GM18505 (cell line): ENCODE data around the gene THSD7B.
"Not testable (repeated sequence)": the region's sequence is repeated elsewhere in the genome, so short reads cannot be mapped to it uniquely, and the experiment has no call there.

ENCODE experiments used
- ATAC-seq: cut with Tn5 transposase; IDR thresholded peaks from one replicate; pipeline ENCODE4 v1.9.1; 2021; ENCODE audit not compliant: unreplicated experiment
- POLR2A ChIP-seq: IDR thresholded peaks from 4 replicates; pipeline ENCODE4 v1.6.1; 2011; ENCODE audit warnings: borderline replicate concordance; ENCODE audit not compliant: insufficient read depth, insufficient read length; ENCODE audit errors: extremely low read depth

THSD7B gene

DNA sequence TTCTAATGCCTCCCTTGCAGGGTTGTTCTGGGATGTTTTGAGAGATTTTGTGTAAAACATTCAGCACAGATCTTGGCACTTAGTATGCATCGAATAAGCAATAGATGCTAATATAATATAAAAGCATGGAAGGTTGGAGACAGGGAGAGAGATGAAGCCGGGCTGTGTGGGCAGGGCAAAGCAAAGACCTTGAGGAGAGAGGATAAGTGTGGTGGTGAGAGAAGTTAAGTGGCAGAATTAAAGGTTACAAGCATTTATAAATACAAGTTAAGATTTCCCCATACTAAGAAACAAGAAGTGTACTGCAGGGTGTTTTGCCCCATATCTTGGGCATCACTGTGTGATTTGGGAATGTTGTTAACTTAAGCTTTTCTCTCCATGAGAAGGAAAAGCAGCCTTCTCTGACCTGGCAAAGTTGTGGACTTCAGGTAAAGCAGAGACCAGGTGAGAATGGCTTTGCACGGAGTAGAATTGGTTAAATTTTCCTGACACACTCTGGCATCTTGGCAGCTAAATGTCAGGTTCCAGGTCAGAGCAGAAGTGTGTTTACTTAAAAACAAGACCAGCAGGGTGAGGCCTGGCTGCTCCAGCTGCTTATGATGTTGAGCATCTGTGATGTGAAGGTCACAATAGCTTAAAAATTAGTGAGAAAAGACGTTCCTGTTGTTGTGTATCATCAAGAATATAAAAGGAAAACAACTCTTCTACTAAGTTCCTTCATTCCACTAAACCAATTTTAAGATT lies 910.4 kb downstream of the THSD7B start:
- TF ChIP-seq POLR2A = no peak
- no peak for ATAC-seq

DNA sequence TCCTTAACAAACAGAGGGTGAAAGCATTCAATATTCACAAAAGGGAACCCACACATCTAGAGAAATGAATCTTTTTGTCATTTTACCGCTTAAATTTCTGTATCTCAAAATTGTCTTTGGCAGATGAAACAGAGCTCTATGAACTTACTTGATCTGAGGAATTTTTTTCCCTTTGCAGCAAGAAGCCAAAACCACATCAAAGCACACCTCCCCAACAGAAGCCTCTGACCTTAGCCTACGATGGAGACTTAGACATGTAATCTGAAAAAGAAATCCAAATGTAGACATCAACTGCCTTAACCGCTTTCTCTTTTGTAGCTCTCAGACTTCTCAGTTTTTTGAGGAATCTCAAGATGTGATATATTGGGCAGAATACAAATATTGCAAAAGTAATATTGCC lies 911.0 kb downstream of the THSD7B start:
- no peak for ATAC-seq
- no peak for TF ChIP-seq POLR2A

GRCh38 chr2:137677466-137677865 lies 912.1 kb downstream of the THSD7B start:
- no peak for TF ChIP-seq POLR2A
- no peak for ATAC-seq

DNA sequence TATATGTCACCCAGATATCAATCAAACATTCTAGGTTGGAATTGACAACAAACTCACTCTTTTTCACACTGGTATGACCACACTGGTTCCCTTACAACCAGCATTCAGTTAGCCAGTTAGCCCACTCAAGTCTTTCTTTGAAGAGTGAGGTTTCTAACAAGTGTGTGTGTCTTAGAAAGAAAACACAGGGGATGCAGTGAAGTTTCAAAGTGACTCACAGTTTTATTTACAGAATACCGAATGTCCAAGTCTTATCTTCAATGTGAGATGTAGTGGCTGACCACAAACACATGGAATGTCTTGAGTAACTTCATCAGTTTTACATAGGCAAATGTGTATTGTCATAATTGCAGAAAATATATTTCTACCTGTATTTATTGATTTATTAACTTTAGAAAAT lies 924.2 kb downstream of the THSD7B start:
- ATAC-seq = no peak
- no peak for TF ChIP-seq POLR2A

GRCh38 chr2:137693534-137693933 lies 928.2 kb downstream of the THSD7B start:
- ATAC-seq = no peak
- no peak for TF ChIP-seq POLR2A

DNA sequence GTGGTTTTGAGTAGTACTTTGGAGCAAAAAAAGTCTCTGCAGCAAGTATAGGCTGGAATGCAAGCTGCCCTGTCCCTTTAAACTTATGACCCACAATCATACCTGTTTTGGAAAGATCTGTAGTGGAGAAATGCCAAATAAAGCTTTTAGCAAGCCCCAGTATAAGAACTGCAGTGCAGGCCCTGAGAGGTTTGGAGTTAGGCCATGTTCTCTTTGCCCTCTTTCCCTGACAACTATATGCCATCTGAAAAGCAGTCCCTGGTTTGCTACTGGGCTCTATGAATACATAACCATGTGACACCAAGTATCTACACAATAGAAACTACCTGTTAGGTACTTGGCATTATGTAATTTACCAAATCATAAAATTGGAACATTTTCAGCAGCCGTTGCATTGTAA lies 931.6 kb downstream of the THSD7B start:
- ATAC-seq = no peak
- no peak for TF ChIP-seq POLR2A

DNA sequence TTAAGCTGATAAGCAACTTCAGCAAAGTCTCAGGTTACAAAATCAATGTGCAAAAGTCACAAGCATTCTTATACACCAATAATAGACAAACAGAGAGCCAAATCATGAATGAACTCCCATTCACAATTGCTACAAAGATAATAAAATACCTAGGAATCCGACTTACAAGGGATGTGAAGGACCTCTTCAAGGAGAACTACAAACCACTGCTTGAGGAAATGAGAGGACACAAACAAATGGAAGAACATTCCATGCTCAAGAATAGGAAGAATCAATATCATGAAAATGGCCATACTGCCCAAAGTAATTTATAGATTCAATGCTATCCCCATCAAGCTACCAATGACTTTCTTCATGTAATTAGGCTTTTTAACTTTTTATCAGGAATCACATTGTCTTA lies 934.9 kb downstream of the THSD7B start:
- not testable (repeated sequence) for ATAC-seq

DNA sequence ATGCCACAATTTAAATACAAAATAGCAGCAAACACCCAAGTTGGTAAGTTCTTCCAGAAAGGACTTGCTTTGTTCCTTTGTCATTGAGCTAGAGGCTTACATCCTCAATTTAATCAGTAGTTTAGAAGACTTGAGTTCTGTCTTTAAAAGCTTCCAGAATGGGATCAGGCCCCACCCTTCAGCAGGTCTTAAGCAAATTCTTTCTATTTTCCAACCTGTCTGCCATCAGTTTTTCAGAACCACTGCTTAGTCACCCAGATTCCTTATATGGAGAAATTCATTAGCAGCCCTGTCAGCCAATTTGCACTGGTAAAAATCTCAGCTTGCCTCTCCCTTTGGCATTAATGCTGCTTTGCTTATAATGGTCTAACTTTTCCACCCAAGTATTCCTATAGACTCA lies 935.3 kb downstream of the THSD7B start:
- ATAC-seq = no peak
- TF ChIP-seq POLR2A = no peak

GRCh38 chr2:137705296-137705695 lies 940.0 kb downstream of the THSD7B start:
- no peak for ATAC-seq
- TF ChIP-seq POLR2A = no peak

DNA sequence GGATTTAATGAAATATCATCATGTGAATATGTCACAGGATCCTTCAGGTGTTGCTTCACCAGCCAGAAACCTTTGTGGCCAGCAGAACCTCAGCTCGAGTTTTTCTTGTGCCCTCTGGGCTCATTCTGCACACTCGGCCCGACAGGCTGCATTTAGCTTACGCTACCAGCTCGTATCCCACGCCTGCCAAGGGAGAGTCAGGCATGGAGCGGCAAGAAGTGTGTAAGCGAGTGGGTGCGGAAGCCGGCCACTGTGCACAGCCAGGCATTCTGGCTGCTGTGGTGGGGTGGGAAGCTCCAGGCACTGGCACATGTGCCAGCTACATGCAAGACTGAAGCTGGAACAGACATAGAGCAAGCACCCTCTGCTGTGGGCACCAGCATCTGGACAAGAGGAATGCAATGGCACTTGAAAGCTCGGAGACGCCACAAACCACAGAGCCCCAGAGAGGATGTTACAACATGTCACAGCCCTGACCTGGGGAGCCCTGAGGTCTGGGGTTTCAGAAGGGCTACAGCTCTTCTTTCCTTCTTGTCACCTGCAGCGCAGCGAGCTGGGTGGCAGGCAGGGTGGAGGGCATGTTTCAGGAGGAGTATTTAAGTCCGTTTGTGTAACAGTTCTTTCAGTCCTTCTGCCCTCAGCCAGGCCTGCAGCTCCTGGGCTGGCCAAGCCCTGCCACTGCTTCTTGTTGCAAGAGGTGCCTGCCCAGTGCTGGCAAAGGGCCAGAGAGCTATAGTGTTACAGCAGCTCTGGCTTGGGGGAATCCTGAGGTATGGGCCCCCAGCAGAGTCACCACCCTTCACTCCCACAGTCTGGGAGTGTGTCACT lies 941.7 kb downstream of the THSD7B start:
- no peak for ATAC-seq
- no peak for TF ChIP-seq POLR2A

GRCh38 chr2:137708311-137708710 lies 943.0 kb downstream of the THSD7B start:
- no peak for TF ChIP-seq POLR2A
- ATAC-seq = no peak

DNA sequence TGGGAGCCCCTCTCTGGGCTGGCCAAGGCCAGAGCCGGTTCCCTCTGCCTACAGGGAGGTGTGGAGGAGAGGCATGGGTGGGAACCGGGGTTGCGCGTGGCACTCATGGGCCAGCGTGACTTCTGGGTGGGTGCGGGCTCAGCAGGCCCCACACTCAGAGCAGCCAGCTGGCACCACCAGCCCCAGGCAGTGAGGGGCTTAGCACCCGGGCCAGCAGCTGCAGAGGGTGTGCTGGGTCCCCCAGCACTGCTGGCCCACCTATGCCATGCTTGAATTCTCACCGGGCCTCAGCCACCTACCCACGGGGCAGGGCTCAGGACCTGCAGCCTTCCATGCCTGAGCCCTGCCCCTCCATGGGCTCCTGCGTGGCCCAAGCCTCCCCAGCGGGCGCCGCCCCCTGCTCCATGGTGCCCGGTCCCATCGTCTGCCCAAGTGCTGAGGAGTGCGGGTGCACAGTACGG lies 950.4 kb downstream of the THSD7B start:
- ATAC-seq = no peak
- no peak for TF ChIP-seq POLR2A

- TF ChIP-seq POLR2A = no peak
- ATAC-seq = no peak
Measured at GRCh38 chr2:137718786-137719185, 953.4 kb downstream of the THSD7B start.

GRCh38 chr2:137721733-137722132 lies 956.4 kb downstream of the THSD7B start:
- TF ChIP-seq POLR2A = no peak
- ATAC-seq = no peak
